GM19395 (cell line): Measurements from ENCODE around the gene ARHGAP32.
"Not testable (repeated sequence)": the region's sequence is repeated elsewhere in the genome, so short reads cannot be mapped to it uniquely, and the experiment has no call there.

Experiments
- ATAC-seq: cut with Tn5 transposase; IDR thresholded peaks from one replicate; pipeline ENCODE4 v1.9.1; 2021; ENCODE audit warnings: mild to moderate bottlenecking, moderate library complexity; ENCODE audit not compliant: unreplicated experiment

ARHGAP32 gene

DNA sequence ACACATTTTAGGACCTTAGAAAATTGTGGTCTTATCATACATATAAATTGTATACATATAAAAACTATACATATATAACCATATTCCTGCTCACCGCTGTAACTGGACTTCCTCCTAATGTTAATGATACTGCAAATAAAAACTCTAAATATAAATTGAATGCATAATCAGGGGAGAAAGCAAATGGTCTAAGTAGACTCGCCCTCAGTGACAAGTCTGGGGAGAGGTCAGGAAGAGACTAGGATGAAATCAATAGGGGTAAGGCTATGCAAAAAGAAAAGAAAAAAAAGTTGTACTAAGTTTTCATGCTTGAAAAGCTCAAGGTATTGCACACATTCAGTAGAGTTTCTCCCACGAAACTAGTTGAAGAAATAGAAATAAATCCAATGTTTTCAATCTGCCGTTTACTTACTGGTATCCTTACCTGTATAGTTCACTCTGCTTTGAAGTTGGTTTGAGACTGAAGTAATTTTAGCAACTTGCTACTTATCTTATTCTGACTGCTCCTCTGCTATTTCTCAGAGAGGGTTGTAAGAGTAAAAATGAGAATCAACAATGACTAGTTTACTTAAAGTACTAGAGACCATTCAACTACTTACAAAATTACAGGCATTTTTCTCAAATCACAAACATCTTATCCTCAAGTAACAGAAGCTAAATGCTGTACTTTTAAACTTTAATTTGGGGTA, 12.2 kb upstream of the ARHGAP32 start:
- ATAC-seq, result no peak

DNA sequence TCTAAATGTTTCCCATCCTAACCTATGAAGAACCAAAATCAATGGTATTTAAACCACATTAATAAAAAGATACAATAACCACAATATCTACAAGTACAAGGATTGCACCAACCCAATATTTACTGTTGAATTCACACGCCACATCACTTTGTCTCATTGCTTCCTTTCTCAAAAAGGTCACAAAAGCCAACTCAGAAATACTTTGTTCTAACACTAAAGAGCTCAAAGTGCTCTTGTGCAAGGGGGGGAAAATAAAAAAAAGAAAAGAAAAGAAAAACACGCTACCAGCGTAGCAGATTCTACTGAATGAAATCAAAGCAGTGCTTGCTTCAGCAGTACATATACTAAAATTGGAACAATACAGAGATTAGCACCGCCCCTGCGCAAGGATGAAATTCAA, 10.5 kb upstream of the ARHGAP32 start:
- no peak for ATAC-seq

DNA sequence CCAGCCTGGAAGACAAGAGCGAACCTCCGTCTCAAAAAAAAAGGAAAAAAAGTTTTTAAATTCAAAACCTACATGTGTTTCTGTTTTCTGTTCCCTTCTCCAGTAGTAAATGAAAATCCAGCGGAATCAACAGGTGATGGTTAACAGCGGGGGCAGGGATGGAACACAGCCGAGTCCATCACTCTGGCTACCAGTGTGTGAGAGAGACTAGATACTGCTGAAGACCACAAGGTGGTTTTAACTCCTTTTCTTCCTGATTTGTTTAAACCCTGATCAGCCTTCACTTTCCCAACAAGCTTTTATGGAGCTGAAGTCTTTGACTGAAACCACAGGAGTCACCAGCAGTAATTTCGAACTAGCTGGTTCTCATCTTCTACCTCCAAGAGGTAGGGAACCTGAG, 3.6 kb upstream of the ARHGAP32 start:
- ATAC-seq, result no peak

GRCh38 chr11:129191649-129192048, 476 bp downstream of the ARHGAP32 start:
- no peak for ATAC-seq

DNA sequence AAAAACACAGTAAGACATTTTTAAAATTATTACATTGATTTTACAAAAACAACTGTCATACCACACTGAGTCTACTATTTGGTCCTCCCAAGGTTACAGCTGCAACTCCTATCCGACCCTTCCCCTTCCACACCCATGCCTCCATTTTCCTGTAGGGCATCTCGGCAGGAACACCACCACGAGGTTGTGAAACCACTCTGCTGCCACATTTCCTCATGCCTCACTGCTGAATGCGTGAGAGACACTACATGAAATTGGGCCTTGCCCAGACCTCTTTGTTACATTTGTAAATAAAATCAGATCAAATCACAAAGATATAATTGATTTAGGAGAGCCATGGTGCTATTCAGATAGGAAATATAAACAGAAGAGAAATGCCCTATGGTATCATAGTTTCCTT, 2.0 kb downstream of the ARHGAP32 start:
- no peak for ATAC-seq

GRCh38 chr11:129189646-129190045, 2.5 kb downstream of the ARHGAP32 start:
- no peak for ATAC-seq

DNA sequence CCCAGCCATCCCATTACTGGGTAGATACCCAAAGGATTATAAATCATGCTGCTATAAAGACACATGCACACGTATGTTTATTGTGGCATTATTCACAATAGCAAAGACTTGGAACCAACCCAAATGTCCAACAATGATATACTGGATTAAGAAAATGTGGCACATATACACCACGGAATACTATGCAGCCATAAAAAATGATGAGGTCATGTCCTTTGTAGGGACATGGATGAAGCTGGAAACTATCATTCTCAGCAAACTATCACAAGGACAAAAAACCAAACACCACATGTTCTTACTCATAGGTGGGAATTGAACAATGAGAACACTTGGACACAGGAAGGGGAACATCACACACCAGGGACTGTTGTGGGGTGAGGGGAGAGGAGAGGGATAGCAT, 7.0 kb downstream of the ARHGAP32 start:
- ATAC-seq, result not testable (repeated sequence)

- no peak for ATAC-seq
Measured at GRCh38 chr11:129184581-129184980, 7.5 kb downstream of the ARHGAP32 start.

DNA sequence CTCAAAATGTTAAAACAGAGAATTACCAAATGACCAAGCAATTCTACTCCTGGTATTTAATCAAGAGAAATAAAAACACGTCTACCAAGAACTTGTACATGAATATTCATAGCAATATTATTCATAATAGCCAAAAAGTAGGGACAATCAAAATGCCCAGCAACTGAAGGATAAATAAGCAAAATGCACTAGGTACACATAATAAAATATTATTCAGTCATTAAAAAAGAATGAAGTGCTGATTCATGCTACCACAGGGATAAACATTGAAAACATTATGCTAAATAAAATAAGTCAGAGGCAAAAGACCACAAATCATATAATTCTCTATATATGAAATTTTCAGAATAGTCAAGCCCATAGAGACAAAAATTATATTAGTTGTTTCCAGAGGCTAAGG, 24.8 kb downstream of the ARHGAP32 start:
- ATAC-seq, result no peak

DNA sequence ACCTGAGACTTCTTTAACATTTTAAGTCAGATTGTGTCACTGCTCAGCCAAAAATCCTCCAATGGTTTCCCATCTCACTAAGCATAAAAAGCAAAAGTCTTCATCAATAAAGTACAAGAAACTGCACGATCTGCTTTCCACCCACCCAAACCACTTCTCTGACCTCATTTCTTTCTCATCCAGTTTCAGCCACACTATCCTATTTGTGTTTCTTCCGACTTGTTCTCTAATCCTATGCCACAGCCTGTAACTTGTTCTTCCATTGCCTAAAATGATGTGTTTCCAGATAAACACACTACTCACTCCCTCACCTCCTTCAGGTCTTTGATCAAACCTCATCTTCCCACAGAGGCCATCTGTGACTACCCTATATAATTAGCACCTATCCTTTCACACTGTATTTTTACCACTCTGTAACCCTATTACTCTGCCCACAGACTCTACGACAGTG, 28.4 kb downstream of the ARHGAP32 start:
- ATAC-seq, result no peak

DNA sequence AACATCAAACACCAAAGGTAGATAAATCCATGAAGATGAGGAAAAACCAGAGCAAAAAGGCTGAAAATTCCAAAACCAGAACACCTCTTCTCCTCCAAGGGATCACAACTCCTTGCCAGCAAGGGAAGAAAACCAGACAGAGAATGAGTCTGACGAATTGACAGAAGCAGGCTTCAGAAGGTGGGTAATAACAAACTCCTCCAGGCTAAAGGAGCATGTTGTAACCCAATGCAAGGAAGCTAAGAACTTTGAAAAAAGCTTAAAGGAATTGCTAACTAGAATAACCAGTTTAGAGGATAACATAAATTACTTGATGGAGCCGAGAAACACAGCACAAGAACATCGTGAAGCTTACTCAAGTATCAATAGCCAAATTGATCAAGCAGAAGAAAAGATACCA, 35.0 kb downstream of the ARHGAP32 start:
- ATAC-seq, result not testable (repeated sequence)

GRCh38 chr11:129155745-129156144, 36.4 kb downstream of the ARHGAP32 start:
- ATAC-seq, result no peak

DNA sequence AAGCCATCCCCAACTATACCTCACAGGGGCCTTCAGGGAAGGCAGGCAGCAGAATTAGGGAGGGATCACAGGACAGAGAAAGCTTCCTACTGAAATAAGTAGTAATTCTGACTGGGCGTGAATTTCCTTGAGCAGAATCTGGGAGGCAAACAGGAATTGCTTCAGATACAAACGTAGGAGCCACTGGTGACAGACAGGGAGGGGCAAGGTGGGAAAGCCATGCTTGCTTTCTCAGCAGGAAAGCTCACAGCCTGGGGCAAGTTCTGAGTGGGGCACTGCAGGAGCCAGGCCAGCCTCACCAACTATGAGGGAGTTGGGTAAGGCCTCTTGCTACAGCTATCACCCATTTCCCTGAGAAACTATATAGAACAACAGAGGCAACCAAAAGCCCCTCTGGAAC, 43.6 kb downstream of the ARHGAP32 start:
- ATAC-seq, result no peak

GRCh38 chr11:129146191-129146590, 45.9 kb downstream of the ARHGAP32 start:
- no peak for ATAC-seq

- no peak for ATAC-seq
Measured at GRCh38 chr11:129145276-129145675, 46.8 kb downstream of the ARHGAP32 start.

DNA sequence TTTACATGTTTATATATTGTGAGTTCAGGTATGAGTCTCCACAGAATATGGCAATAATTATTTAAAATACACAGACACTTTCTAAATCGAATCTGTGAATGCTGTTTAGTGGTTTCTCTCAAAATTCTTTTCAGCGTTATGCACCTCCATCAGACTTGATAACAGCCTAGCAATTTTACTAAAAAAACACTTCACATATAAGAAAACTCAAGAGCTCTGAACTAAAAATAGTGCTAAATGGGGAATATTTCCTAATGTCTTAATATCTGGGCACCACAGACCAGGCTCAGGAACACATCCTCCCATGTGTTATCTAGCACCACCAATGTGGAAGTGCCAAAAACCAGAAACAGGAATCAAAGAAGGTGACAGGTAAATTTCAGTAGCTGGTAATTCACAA, 47.9 kb downstream of the ARHGAP32 start:
- no peak for ATAC-seq

GRCh38 chr11:129143335-129143734, 48.8 kb downstream of the ARHGAP32 start:
- no peak for ATAC-seq

DNA sequence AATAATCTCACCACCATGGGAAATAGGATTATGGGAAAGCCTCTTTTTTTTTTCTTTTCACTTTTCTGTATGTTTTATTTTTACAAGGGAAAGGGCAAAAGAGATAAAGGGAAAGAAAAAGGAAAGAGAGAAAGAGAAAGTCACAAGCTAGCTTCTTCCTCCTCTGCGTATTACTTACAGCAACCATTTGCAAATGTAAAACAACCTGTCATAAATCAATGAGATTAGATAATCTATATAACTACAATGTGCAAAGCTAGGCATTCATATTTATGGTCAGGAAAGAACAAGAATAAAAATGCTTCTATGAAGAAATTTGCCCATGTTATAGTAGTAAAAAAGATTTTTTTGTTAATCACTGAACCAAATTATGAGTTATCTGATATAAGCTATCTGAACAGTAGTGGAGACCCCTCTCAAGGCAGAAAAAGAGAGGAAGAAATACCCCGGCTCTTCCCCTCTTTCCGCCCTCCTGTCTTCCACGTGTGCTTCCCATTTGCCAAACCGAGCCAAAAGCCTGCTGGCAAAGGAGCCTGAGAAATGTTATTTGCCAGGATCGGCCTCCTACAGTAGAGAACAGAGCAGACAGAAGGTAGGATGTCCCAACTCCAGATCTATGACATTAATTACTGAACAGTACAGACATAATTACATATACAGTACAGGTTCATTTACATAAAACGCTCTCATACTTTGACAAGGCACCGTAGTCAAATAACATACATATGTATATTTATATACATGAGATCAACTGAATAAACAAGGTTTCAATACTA, 50.2 kb downstream of the ARHGAP32 start:
- no peak for ATAC-seq

GRCh38 chr11:129131316-129131715, 60.8 kb downstream of the ARHGAP32 start:
- ATAC-seq, result no peak

DNA sequence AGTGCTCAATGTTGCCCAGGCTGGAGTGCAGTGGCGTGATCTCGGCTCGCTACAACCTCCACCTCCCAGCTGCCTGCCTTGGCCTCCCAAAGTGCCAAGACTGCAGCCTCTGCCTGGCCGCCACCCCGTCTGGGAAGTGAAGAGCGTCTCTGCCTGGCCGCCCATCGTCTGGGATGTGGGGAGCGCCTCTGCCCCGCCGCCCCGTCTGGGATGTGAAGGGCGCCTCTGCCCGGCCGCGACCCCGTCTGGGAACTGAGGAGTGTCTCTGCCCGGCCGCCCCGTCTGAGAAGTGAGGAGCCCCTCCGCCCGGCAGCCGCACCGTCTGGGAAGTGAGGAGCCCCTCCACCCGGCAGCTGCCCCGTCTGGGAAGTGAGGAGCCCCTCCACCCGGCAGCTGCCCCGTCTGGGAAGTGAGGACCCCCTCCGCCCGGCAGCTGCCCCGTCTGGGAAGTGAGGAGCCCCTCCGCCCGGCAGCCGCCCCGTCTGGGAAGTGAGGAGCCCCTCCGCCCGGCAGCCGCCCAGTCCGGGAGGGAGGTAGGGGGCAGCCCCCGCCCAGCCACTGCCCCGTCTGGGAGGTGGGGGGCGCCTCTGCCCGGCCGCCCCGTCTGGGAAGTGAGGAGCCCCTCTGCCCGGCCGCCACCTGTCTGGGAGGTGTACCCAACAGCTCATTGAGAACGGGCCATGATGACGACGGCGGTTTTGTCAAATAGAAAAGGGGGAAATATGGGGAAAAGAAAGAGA, 63.1 kb downstream of the ARHGAP32 start:
- not testable (repeated sequence) for ATAC-seq

- ATAC-seq, result no peak
Measured at GRCh38 chr11:129119036-129119435, 73.1 kb downstream of the ARHGAP32 start.
